Measurements from ENCODE around the gene ABL2.

GRCh38 chr1:179077396-179077795, 152.1 kb downstream of the ABL2 start:
- TF ChIP-seq CBX2 (IDR thresholded peaks at IDR 0.05; ENCODE audit: borderline replicate concordance, low read depth) (no peak), RFX5 (IDR thresholded peaks at IDR 0.05) (no peak), RAD21 (conservative IDR thresholded peaks at IDR 0.05 in 1 of 2, IDR thresholded peaks at IDR 0.05 in 1 of 2) (no peak), CTCF (IDR thresholded peaks at IDR 0.05) (no peak), CEBPB (IDR thresholded peaks at IDR 0.05) (no peak), BHLHE40 (IDR thresholded peaks at IDR 0.05; ENCODE audit: low read depth, low read length) (no peak), POLR2A (IDR thresholded peaks at IDR 0.05; ENCODE audit: low read length) (no peak), SMC3 (IDR thresholded peaks at IDR 0.05) (no peak), NR3C1 (IDR thresholded peaks at IDR 0.05) (no peak), HOXA7 (CRISPR knock-in tag; IDR thresholded peaks at IDR 0.05) (no peak), JUN (IDR thresholded peaks at IDR 0.05) (no peak)
- TF ChIP-seq, protein P1, sequence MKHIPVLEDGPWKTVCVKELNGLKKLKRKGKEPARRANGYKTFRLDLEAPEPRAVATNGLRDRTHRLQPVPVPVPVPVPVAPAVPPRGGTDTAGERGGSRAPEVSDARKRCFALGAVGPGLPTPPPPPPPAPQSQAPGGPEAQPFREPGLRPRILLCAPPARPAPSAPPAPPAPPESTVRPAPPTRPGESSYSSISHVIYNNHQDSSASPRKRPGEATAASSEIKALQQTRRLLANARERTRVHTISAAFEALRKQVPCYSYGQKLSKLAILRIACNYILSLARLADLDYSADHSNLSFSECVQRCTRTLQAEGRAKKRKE (CRISPR knock-in tag; IDR thresholded peaks at IDR 0.05; ENCODE audit: low read depth), result no peak

Data from A549 (cell line).